Activated CD8-positive, alpha-beta memory T cell treated with anti-CD3 and anti-CD28 coated beads for 24 hours (primary cell): ENCODE data around the gene FYN.

ENCODE experiments used
- DNase-seq: peaks from one replicate; pipeline ENCODE4 v3.0.0-alpha.2; 2020

FYN gene

DNA sequence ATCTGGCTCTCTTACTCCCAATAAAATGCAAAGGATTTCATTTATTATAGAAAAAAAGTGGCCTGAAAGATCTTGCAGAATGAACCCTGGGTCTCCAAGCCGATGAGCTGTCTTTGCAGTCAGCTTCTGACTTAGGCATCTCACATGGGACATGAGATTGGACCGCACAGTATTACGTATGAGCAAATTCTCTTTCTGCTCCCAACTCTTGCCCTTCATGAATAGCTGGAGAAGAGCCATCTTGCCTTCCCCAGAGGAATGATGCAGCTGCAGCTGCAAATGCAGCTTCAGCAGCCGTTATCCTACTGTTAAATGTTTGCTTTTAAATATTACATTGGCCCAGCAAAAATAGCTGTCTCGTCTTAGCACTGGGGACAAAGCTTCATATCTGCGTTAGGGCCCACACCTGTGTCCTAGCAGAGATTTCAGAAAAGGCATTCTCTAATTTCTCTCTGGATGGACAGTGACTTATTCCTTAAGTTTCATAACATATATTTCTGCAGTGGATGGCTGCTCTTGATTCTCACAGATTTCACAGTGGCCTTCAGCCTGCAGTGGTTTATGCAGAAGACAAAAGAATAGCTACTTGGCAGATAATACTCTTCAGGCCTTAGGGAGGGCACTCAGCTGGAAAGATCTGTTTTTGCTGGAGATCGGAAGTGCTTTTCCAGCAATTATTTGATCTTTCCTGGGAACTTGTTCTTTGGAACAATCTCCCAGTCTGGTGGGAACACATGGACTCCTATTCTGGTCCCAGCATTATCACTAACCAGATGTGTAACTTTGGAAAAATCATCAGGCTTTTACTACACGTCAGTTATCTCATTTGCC is 129.2 kb downstream of the FYN start:
- DNase-seq = no peak

GRCh38 chr6:111743360-111743759 is 129.9 kb downstream of the FYN start:
- DNase-seq = no peak

DNA sequence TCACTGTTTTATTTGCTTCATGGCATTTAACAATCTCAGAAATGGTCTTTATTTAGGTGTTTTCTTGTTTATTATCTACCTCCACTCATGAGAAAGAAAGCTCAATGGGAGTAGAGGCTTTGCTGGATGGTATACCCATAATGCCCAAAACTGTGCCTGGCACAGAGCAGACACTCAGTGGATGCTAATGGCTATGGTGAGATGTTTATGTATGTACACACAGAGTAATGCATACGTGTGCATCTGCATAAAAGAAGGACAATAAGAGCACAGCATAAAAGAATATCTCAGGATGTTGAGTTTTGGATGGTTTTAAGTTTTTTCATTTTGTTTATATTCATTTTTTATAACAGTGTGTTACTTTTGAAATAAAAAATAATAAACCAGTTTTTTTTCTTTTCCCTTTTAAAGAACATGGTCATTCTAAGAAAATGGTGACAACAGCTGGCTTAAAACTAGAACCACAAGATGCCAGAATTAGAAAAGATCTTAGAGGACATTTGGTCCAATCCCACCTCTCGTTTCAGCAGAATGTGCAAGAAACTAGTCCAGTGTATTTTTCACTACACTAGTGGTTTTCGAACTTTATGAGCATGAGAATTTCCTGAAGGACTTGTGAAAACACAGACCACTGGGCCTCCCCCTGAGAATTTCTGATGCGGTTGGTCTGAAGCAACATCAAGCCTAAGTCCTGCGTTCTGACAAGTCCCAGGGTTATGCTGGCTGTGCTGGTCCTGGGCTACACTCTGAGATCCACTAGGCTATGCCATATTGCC is 131.9 kb downstream of the FYN start:
- DNase-seq = no peak

GRCh38 chr6:111740506-111740905 is 132.7 kb downstream of the FYN start:
- no peak for DNase-seq

DNA sequence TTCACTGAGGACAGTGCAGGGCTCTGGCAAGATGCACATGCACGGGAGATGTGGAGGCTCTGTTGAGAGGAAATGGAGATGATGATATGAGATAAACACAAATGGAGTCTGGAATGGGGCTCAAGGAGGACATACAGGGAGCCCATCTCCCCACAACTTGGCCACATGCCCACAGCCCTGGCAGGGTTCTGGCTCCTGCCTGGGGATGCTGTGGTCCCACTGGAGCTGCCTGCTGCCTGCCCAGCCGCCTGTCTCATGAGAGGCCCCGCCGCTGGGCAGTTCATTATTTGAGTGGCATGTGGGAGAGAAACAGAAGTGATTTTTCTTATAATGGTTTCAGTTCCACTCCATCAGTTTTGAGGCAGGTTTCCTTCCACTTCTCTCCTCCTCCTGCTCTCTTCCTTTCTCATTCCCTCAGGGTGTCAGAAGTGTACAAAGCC is 134.0 kb downstream of the FYN start:
- DNase-seq = no peak

DNA sequence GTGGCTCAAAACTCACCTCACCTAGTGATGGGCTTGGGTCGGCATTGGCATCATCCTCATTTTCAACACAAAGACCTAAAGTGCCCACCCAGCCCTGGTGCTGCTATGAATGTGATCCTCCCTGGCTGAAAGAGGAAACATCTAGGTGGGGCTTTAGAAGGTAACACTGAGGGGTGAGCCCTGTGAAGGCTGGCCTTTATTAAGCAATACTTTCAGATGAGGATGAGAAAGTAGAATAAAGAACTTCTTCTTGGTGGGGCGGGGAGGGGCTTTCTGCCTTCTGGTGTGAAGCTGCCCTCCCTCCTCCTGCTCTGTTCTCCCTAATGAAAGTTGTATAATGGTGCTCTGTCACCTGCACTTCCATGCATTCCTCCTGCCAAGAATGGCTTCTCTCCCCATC is 134.6 kb downstream of the FYN start:
- DNase-seq = no peak

DNA sequence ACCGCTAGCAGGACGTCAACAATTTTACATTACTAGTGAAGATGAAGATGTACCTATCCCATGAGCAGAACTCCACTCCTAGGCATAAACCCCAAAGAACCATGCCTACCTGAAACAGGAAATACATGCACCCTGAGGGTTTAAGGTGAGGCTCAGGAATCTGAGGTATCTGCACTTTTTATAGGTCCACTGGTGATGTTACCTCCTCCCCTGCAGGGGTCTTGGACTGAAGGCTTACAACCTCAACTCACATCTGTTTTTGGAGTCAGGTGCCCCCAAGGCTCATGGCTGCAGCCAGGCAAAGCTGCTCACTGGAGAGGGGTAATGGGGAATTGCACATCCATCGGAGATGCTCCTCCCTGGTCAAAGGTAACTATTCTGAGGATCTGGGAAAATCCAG is 135.1 kb downstream of the FYN start:
- DNase-seq = no peak

DNA sequence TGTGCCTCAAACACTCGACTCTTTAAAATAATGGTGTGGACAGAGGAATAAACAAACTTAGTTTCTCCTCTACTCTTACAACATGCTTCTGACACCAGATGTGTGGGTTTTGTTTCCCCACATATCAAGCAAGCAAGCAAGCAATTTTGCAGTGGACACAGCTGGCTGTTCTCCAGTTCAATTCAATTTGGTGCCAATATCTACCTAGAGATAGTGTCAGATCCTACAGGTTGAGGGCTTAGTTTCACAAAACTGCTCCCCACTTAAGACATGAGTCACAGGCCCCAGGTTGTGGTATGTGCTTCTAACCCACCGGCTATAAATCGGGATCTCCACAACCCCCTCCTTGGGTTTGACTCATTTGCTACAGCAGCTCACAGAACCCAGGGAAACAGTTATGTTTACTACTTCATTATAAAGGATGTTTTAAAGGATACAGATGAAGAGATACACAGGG is 136.2 kb downstream of the FYN start:
- peak; percentile 62 for DNase-seq

DNA sequence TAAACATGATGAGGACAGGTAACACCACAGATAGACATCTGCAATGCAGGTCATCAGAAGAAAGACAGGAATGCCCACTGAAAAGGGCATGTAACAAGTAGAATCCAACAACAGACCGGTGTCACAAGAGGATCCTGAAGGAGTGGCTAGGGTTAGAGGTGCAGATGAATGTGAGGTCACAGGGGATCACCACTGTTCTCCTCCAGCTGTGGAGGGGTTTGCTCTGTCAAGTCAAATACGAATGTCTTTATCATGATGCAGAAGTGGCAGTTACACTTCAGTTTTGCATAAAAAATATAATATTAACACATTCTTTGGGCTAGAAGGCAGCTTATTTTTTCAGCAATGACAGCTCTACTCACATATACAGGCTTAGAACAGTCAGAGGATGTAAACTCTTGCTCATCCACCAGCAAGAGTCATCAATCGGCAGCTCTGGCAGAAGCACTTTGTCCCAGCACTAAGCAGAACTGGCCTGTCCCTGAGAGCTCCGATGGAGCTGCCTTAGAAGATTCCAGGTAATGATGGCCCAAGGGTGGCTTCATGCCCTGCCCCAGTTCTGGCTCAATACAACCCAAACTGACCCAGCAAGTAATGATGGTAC is 137.1 kb downstream of the FYN start:
- DNase-seq = peak; percentile 56

- DNase-seq = no peak
Measured at GRCh38 chr6:111734068-111735061, 138.9 kb downstream of the FYN start.

DNA sequence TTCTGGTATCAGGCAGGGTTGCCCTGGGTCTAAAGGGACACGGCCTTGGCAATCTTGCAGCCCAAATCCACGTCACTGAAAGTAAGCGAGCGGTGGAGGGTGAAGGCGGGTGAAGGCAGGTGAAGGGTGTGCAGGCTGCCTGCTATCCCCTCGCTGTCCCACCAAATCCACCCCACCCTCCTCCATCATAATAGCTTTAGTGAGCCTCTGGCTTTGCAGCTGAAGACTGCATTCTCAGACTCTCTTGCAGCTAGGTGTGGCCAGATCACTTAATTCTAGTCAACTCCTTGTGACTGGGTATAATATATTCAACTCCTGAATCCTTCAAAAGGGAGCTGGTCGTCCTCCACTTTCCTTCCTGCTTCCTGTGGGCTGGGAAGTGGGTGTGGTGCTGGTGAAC is 140.9 kb downstream of the FYN start:
- no peak for DNase-seq

DNA sequence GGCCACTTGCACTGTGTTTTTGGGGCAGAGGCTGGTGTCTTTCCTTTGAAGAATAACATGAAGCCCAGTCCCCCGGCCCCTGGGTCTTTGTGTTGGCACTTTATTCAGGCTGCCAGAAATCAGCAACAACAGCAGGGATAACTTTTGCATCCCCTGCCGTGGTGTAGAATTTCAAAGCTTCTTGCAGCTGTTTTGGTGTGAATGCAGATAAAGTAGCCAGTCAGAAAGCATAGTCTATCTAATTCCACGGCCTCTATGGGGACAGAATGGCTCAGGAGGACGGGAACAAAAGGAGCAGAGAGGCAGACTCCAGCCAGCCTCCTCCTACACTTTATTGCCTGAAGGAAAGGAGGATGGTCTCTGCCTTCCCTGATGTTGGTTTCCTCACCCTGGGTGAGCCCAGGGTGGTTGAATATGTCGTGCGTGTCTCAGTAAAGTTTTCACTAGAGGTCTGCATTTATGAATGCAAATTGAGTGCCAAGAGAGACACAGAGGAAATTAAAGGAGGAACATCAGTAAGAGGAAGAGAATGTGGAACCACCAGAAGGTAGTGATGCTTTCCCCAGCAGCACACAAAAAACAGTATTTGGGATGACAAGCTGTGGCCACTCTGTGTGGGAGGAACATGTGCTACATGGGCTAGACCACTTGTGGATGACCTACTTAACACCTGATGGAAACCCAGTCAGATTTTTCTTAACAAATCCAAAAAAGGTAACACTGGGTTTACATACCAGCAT is 141.6 kb downstream of the FYN start:
- no peak for DNase-seq

- no peak for DNase-seq
Measured at GRCh38 chr6:111730864-111731263, 142.4 kb downstream of the FYN start.

- DNase-seq = no peak
Measured at GRCh38 chr6:111727802-111728201, 145.4 kb downstream of the FYN start.

DNA sequence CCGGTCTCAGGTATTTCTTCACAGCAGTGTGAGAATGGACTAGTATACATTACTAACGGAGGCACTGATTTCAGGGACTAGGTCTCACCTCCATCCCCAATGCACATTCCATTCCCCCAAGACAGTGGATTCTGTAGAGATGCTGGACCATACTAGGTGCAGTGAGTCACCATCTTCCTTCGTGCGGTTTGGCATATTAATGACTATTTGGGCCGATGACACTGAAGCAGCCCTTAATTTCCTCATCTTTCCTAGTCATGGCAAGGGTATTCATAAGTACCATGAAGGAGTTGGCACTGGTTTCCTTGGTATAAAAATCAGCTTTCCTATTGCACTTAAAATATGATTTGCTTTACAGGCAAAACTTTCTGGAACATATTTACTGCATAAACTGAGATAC is 146.2 kb downstream of the FYN start:
- DNase-seq = no peak

DNA sequence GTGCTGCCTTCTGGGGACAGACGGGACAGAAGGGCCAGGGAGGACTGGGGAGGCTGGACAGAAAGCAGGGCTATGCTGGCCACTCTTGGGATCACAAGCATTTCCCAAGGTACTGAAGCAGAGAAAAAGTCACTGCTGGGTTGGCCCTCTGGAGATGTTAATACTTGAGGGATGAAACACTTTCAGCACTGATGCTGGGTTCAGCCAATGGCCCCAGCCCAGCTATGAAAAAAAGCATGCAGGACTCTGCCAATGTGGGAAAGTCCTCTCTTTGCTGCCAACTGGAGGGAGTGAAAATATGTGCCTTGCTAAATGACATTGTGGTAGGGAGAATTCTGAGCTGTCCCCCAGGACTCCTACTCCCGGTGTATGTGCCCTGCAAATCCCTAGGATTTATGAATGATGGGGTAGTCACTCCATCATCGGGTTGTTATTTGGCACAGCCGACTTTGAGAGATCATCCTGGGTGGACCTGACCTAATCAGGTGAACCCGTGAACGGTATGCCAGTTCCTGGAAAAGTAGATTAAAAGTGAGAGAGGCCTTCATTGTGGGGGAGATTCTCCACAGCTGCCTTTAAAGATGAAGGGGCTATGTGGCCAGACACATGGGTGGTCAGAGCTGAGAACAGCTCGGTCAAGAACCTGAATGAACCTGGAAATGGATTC is 147.7 kb downstream of the FYN start:
- DNase-seq = no peak

DNA sequence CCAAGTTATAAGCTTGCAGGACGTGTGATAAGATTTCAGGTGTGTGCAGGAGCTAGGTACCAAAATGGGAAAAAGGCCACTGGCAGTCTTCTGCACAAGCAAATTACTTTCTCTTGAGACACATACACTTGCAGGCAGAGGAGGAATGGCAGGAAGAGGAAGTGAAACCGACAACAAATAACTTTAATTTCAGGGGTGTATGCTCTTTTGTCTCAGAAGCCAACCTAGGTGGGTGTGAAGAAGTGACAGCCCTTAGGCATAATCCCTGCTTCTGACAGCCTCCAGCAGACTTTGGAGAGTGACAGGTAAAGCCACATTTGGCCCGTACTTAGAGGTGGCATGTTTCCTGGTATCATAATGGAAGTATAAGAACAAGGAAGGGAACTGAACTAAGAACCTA is 148.7 kb downstream of the FYN start:
- DNase-seq = no peak

- no peak for DNase-seq
Measured at GRCh38 chr6:111724039-111724438, 149.2 kb downstream of the FYN start.

- DNase-seq = no peak
Measured at GRCh38 chr6:111723412-111723970, 149.8 kb downstream of the FYN start.

- no peak for DNase-seq
Measured at GRCh38 chr6:111722179-111722731, 151.0 kb downstream of the FYN start.
